HCT116 (cell line): Measurements from ENCODE around the gene COL23A1.

Experiments used
- POLR2A ChIP-seq: IDR thresholded peaks from 2 replicates; pipeline ENCODE4 v1.7.0; 2011; ENCODE audit warnings: borderline replicate concordance; ENCODE audit not compliant: insufficient read depth, insufficient read length; ENCODE audit errors: extremely low read depth
- RAD21 ChIP-seq: IDR thresholded peaks from 2 replicates; pipeline ENCODE4 v1.6.1; 2012; ENCODE audit warnings: low read depth, mild to moderate bottlenecking
- SIN3A ChIP-seq: IDR thresholded peaks from 2 replicates; pipeline ENCODE4 v1.6.1; 2012; ENCODE audit warnings: low read depth
- TF ChIP-seq, protein P1 (sequence below), 3 experiments: fragments of 200-600 bp in 1 of 3; sonication (generic) in 1 of 3; IDR thresholded peaks in 2 of 3; conservative IDR thresholded peaks in 1 of 3; 2 replicates each; pipeline ENCODE4 v1.5.1; 2012 to 2017; ENCODE audit warnings: low read depth in 2 of 3, low read length in 2 of 3, antibody characterized with exemption in 1 of 3, borderline replicate concordance in 1 of 3, control low read depth in 1 of 3, mild to moderate bottlenecking in 1 of 3, mixed read lengths in 1 of 3, mixed run types in 1 of 3, moderate library complexity in 1 of 3; ENCODE audit not compliant: insufficient read depth in 1 of 3

DNA sequence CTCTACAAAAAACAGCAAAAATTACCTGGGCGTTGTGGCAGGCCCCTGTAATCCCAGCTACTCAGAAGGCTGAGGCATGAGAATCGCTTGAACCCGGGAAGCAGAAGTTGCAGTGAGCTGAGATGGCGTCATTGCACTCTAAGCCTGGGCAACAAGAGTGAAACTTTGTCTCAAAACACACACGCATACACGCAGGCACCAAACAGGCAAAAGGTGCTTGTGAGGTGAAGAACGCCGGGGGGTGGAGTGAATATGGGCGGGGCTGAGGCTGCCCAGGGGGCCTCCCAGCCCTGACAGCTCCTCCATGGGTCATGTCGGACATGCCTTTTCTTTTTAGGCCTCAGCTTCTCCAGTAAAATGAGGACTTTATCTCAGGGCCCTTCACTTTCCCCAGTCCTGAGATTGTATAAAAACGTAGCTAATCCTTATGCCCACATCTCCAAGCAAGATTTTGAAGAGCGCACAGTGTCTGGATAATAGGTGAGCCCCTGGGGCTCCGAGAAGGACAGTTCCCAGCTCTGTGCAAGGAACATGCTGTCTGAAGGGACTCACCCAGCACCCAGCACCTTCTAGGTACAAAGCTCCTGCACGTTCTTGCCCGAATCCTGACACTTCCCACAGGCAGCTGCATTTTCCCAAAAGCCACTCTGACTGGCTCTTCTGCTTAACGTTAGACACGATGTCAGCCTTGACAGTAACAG, 168.3 kb downstream of the COL23A1 start:
- TF ChIP-seq, protein P1, sequence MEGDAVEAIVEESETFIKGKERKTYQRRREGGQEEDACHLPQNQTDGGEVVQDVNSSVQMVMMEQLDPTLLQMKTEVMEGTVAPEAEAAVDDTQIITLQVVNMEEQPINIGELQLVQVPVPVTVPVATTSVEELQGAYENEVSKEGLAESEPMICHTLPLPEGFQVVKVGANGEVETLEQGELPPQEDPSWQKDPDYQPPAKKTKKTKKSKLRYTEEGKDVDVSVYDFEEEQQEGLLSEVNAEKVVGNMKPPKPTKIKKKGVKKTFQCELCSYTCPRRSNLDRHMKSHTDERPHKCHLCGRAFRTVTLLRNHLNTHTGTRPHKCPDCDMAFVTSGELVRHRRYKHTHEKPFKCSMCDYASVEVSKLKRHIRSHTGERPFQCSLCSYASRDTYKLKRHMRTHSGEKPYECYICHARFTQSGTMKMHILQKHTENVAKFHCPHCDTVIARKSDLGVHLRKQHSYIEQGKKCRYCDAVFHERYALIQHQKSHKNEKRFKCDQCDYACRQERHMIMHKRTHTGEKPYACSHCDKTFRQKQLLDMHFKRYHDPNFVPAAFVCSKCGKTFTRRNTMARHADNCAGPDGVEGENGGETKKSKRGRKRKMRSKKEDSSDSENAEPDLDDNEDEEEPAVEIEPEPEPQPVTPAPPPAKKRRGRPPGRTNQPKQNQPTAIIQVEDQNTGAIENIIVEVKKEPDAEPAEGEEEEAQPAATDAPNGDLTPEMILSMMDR (IDR thresholded peaks at IDR 0.05 in 2 of 3, conservative IDR thresholded peaks at IDR 0.05 in 1 of 3; ENCODE audit: borderline replicate concordance in 1 of 3, insufficient read depth in 1 of 3, low read depth in 2 of 3, low read length in 2 of 3), result no peak
- TF ChIP-seq RAD21, result no peak
- TF ChIP-seq POLR2A, result no peak
- TF ChIP-seq SIN3A, result no peak
